Natural killer cell (primary cell): ENCODE results near the gene SLC16A13. TPM values are rescaled to one million over a fixed set of nuclear protein-coding genes. Genes with fewer than 3 reads are reported as not detected.

Experiments
- ATAC-seq, 3 donors: fragments of 150-1000 bp in 2 of 3; fragments of 200-7000 bp in 1 of 3; cut with Tn5 transposase; 1 replicate in 1 of 3; 2 replicates in 2 of 3; pipeline ENCODE4 v1.10.0; 2021; ENCODE audit warnings: mild to moderate bottlenecking in 2 of 3, moderate library complexity in 2 of 3
- DNase-seq, 2 donors: peaks; one replicate each; pipeline versions ENCODE4 v3.0.0 to v3.0.0-alpha.2; 2013 to 2021; ENCODE audit warnings: mixed read lengths in 1 of 2
- H3K27ac ChIP-seq: one replicate; pipeline ENCODE4 v1.5.1; 2013; ENCODE audit warnings: mild to moderate bottlenecking, low read length
- H3K27me3 ChIP-seq: one replicate; pipeline ENCODE4 v1.6.1; 2013; ENCODE audit warnings: low read length; ENCODE audit not compliant: control insufficient read depth, insufficient read depth
- H3K36me3 ChIP-seq: one replicate; pipeline ENCODE4 v1.6.1; 2013; ENCODE audit warnings: low read length; ENCODE audit not compliant: control insufficient read depth, insufficient read depth
- H3K4me1 ChIP-seq: one replicate; pipeline ENCODE4 v1.6.1; 2013; ENCODE audit warnings: low read length; ENCODE audit not compliant: control insufficient read depth, insufficient read depth
- H3K4me3 ChIP-seq: one replicate; pipeline ENCODE4 v1.5.1; 2013; ENCODE audit warnings: low read length
- H3K9me3 ChIP-seq: one replicate; pipeline ENCODE4 v1.6.1; 2013; ENCODE audit warnings: low read length; ENCODE audit not compliant: control insufficient read depth, insufficient read depth
- H3K27ac Mint-ChIP-seq, 2 donors: one replicate each; pipeline ENCODE4 v1.8.0; 2022; ENCODE audit warnings: mild to moderate bottlenecking in 2 of 2, mixed read lengths in 2 of 2, moderate library complexity in 1 of 2
- H3K27me3 Mint-ChIP-seq, 2 donors: one replicate each; pipeline ENCODE4 v1.8.0; 2022; ENCODE audit warnings: low read depth in 2 of 2, mixed read lengths in 2 of 2
- H3K36me3 Mint-ChIP-seq: one replicate; pipeline ENCODE4 v1.8.0; 2022; ENCODE audit warnings: mixed read lengths
- H3K4me1 Mint-ChIP-seq, 2 donors: one replicate each; pipeline ENCODE4 v1.8.0; 2022; ENCODE audit warnings: mixed read lengths in 2 of 2
- H3K4me3 Mint-ChIP-seq: one replicate; pipeline ENCODE4 v1.8.0; 2022; ENCODE audit warnings: mild to moderate bottlenecking, moderate library complexity, mixed read lengths
- H3K9me3 Mint-ChIP-seq, 2 donors: one replicate each; pipeline ENCODE4 v1.8.0; 2022; ENCODE audit warnings: mixed read lengths in 2 of 2
- WGBS: methylation state at CpG from one replicate; pipeline ENCODE4 v1.1.7; 2013; ENCODE audit warnings: missing lambda C conversion rate; ENCODE audit not compliant: insufficient coverage; 5-methylcytosine and 5-hydroxymethylcytosine counted together
- intact Hi-C: fragments of 100-400 bp; cut with micrococcal nuclease; formaldehyde crosslinking; loops from one replicate; pipeline ENCODE4 v1.14.2; 2022
- total RNA-seq, 4 donors: library from RNA; stranded (reverse); fragments of 120-200 nt in 1 of 4; gene quantifications; one replicate each; pipeline versions ENCODE4 v1.2.3 to v1.2.4, GENCODE V29; 2013 to 2022
- TF ChIP-seq, protein P1 (sequence below): fragments of 200-600 bp; IDR thresholded peaks from one replicate; pipeline ENCODE4 v1.8.0; 2022; ENCODE audit warnings: antibody characterized with exemption

SLC16A13 gene
- total RNA-seq, 3 donors from 2014 or later (not counting 1 experiment from before 2014, with no cell fraction given): 4.8 to 7.0 (median 6.0) TPM

DNA sequence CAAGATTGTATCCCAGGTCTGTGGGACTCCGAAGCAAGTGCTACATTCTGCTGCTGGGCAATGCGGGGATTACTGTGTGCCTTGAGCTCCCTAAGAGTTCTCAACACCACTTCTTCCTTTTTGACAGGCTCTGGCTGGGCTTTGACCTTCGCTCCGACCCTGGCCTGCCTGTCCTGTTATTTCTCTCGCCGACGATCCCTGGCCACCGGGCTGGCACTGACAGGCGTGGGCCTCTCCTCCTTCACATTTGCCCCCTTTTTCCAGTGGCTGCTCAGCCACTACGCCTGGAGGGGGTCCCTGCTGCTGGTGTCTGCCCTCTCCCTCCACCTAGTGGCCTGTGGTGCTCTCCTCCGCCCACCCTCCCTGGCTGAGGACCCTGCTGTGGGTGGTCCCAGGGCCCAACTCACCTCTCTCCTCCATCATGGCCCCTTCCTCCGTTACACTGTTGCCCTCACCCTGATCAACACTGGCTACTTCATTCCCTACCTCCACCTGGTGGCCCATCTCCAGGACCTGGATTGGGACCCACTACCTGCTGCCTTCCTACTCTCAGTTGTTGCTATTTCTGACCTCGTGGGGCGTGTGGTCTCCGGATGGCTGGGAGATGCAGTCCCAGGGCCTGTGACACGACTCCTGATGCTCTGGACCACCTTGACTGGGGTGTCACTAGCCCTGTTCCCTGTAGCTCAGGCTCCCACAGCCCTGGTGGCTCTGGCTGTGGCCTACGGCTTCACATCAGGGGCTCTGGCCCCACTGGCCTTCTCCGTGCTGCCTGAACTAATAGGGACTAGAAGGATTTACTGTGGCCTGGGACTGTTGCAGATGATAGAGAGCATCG lies 2.4 kb downstream of the SLC16A13 start:
- Histone ChIP-seq H3K4me3 (no peak overlapping the region), H3K9me3 (no peaks in the 10 kb centered on the region), H3K27me3 (no peaks in the 10 kb centered on the region), H3K27ac (no peak overlapping the region), H3K36me3 (no peaks in the 10 kb centered on the region), H3K4me1 (peaks cover 49% of the 10 kb centered on the region)
- DNase-seq (no peak), ATAC-seq (no peak)
- peaks cover 0 to 3% of the 10 kb centered on the region in 2 donors for H3K27me3 Mint-ChIP-seq
- H3K9me3 Mint-ChIP-seq: no peaks in the 10 kb centered on the region
- no peaks in the 10 kb centered on the region for H3K36me3 Mint-ChIP-seq
- H3K4me3 Mint-ChIP-seq: peak overlapping the region; percentile 51
- 92% methylated on average over 19 of the region's 19 CpGs for WGBS
- peaks cover 42 to 69% of the 10 kb centered on the region in 2 donors for H3K4me1 Mint-ChIP-seq
- TF ChIP-seq, protein P1, sequence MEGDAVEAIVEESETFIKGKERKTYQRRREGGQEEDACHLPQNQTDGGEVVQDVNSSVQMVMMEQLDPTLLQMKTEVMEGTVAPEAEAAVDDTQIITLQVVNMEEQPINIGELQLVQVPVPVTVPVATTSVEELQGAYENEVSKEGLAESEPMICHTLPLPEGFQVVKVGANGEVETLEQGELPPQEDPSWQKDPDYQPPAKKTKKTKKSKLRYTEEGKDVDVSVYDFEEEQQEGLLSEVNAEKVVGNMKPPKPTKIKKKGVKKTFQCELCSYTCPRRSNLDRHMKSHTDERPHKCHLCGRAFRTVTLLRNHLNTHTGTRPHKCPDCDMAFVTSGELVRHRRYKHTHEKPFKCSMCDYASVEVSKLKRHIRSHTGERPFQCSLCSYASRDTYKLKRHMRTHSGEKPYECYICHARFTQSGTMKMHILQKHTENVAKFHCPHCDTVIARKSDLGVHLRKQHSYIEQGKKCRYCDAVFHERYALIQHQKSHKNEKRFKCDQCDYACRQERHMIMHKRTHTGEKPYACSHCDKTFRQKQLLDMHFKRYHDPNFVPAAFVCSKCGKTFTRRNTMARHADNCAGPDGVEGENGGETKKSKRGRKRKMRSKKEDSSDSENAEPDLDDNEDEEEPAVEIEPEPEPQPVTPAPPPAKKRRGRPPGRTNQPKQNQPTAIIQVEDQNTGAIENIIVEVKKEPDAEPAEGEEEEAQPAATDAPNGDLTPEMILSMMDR: no peak
- intact Hi-C loops: no loop called here
- H3K27ac Mint-ChIP-seq: peak overlapping the region; percentile 3 to 76

DNA sequence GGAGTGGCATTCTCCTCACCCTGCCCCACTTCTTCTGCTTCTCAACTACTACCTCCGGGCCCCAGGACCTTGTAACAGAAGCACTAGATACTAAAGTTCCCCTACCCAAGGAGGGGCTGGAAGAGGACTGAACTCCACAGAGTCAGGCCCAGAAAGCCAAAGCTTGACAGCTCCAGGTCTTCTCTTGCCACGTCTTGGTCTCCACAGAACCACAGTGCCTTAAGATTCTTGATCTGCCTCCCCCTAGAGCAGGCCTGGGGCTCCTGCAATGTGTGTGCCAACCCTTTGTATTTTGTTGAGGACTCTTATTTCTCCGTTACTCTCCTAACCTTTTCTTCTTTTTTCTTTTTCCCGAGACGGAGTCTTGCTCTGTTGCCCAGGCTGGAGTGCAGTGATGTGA lies 4.0 kb downstream of the SLC16A13 start:
- Histone ChIP-seq H3K4me1 (peaks cover 48% of the 10 kb centered on the region), H3K4me3 (no peak overlapping the region), H3K27ac (no peak overlapping the region), H3K27me3 (peaks cover 6% of the 10 kb centered on the region), H3K9me3 (no peaks in the 10 kb centered on the region), H3K36me3 (no peaks in the 10 kb centered on the region)
- Mint-ChIP-seq H3K4me1 (peaks cover 33 to 68% of the 10 kb centered on the region in 2 donors), H3K9me3 (no peaks in the 10 kb centered on the region), H3K4me3 (peak overlapping the region; percentile 62), H3K27me3 (peaks cover 0 to 3% of the 10 kb centered on the region in 2 donors), H3K36me3 (no peaks in the 10 kb centered on the region), H3K27ac (peak overlapping the region; percentile 61 to 69)
- WGBS: 82% methylated on average over 5 of the region's 5 CpGs
- intact Hi-C loops: no loop called here
- DNase-seq: peak in 1 of 2 donors; percentile 50
- TF ChIP-seq, protein P1: no peak
- no peak for ATAC-seq

GRCh38 chr17:7041607-7042500 lies 6.0 kb downstream of the SLC16A13 start:
- DNase-seq: peak; percentile 45 to 67
- intact Hi-C loops: no loop called here

More at GRCh38 chr17:7041607-7042500, 6.0 kb downstream of the SLC16A13 start:
- no peaks in the 10 kb centered on the region for H3K36me3 ChIP-seq
- ATAC-seq: peak; percentile 51 to 58 (median 52)
- peaks cover 29 to 61% of the 10 kb centered on the region in 2 donors for H3K4me1 Mint-ChIP-seq
- peaks cover 0 to 7% of the 10 kb centered on the region in 2 donors for H3K27me3 Mint-ChIP-seq
- peaks cover 44% of the 10 kb centered on the region for H3K4me1 ChIP-seq
- TF ChIP-seq, protein P1: no peak
- H3K4me3 Mint-ChIP-seq: peak overlapping the region; percentile 84
- WGBS: 16% methylated on average over 42 of the region's 43 CpGs
- H3K36me3 Mint-ChIP-seq: no peaks in the 10 kb centered on the region
- H3K9me3 ChIP-seq: no peaks in the 10 kb centered on the region
- H3K4me3 ChIP-seq: peak overlapping the region; percentile 46
- no peaks in the 10 kb centered on the region for H3K9me3 Mint-ChIP-seq
- peaks cover 6% of the 10 kb centered on the region for H3K27me3 ChIP-seq
- H3K27ac ChIP-seq: peak overlapping the region; percentile 75
- peak overlapping the region; percentile 76 to 90 for H3K27ac Mint-ChIP-seq
